DOHH2 (cell line): Measurements from ENCODE around the gene FFAR3.

Experiments used
- H3F3A ChIP-seq: fragments of 200-600 bp; sonication (generic), shearing (Covaris generic); 2 replicates; pipeline ENCODE4 v1.6.0; 2016; ENCODE audit warnings: antibody characterized with exemption, mild to moderate bottlenecking; ENCODE audit not compliant: control insufficient read depth, insufficient read depth
- H3K27ac ChIP-seq: fragments of 200-600 bp; sonication (generic); 2 replicates; pipeline ENCODE4 v1.5.1; 2014; ENCODE audit warnings: low read depth, mild to moderate bottlenecking, low read length, moderate library complexity
- H3K27me3 ChIP-seq: fragments of 200-600 bp; sonication (generic); 2 replicates; pipeline ENCODE4 v1.6.1; 2014; ENCODE audit warnings: mild to moderate bottlenecking, low read length, mixed read lengths; ENCODE audit not compliant: control insufficient read depth
- H3K36me3 ChIP-seq: fragments of 200-600 bp; sonication (generic); 2 replicates; pipeline ENCODE4 v1.6.1; 2014; ENCODE audit warnings: mild to moderate bottlenecking, low read length, moderate library complexity, mixed read lengths; ENCODE audit not compliant: control insufficient read depth
- H3K4me1 ChIP-seq: fragments of 200-600 bp; sonication (generic); 2 replicates; pipeline ENCODE4 v1.6.1; 2014; ENCODE audit warnings: mild to moderate bottlenecking, low read length, mixed read lengths; ENCODE audit not compliant: control insufficient read depth
- H3K4me2 ChIP-seq: fragments of 200-600 bp; sonication (generic); 2 replicates; pipeline ENCODE4 v1.6.0; 2014; ENCODE audit warnings: mild to moderate bottlenecking, low read length, moderate library complexity
- H3K4me3 ChIP-seq: fragments of 200-600 bp; sonication (generic); 2 replicates; pipeline ENCODE4 v1.5.1; 2014; ENCODE audit warnings: mild to moderate bottlenecking, low read length, mixed read lengths
- H3K79me2 ChIP-seq: fragments of 200-600 bp; sonication (generic); 2 replicates; pipeline ENCODE4 v1.6.1; 2014; ENCODE audit warnings: mild to moderate bottlenecking, low read length, mixed read lengths; ENCODE audit not compliant: control insufficient read depth
- H3K9me2 ChIP-seq: fragments of 200-600 bp; sonication (generic); replicated peaks from 2 replicates; pipeline ENCODE4 v1.6.1; 2014; ENCODE audit warnings: mild to moderate bottlenecking, low read length, mixed read lengths; ENCODE audit not compliant: control insufficient read depth
- H3K9me3 ChIP-seq: fragments of 200-600 bp; sonication (generic); 2 replicates; pipeline ENCODE4 v1.6.1; 2014; ENCODE audit warnings: antibody characterized with exemption, low read length, mixed read lengths; ENCODE audit not compliant: control insufficient read depth, insufficient read depth
- H4K20me1 ChIP-seq: fragments of 200-600 bp; sonication (generic); 2 replicates; pipeline ENCODE4 v1.6.0; 2014; ENCODE audit warnings: low read depth, mild to moderate bottlenecking, antibody characterized with exemption, low read length, moderate library complexity; ENCODE audit not compliant: control insufficient read depth, insufficient read depth
- CTCF ChIP-seq: fragments of 200-600 bp; sonication (generic); IDR thresholded peaks from one replicate; pipeline ENCODE4 v1.5.1; 2014; ENCODE audit warnings: antibody characterized with exemption, mild to moderate bottlenecking, low read depth, low read length; ENCODE audit not compliant: poor library complexity, severe bottlenecking
- EZH2phosphoT487 ChIP-seq: fragments of 200-600 bp; sonication (generic); IDR thresholded peaks from 2 replicates; pipeline ENCODE4 v1.6.1; 2017; ENCODE audit warnings: borderline replicate concordance, mild to moderate bottlenecking, antibody characterized with exemption, low read length, moderate library complexity, mixed read lengths

The FFAR3 gene

GRCh38 chr19:35337984-35338296 lies 20.3 kb upstream of the FFAR3 start:
- H3K4me2 ChIP-seq: peak overlapping the region; percentile 23
- no peaks in the 10 kb centered on the region for H3K27me3 ChIP-seq
- H3K79me2 ChIP-seq: peaks cover 76% of the 10 kb centered on the region
- peaks cover 46% of the 10 kb centered on the region for H4K20me1 ChIP-seq
- peaks cover 100% of the 10 kb centered on the region for H3K36me3 ChIP-seq
- TF ChIP-seq CTCF (no peak), EZH2phosphoT487 (no peak)
- H3F3A ChIP-seq: peaks cover 57% of the 10 kb centered on the region
- H3K9me2 ChIP-seq: no peaks in the 10 kb centered on the region
- no peak overlapping the region for H3K4me3 ChIP-seq
- peak overlapping the region; percentile 3; the same call in 1 of the 2 replicates for H3K27ac ChIP-seq
- no peaks in the 10 kb centered on the region for H3K9me3 ChIP-seq
- peaks cover 97% of the 10 kb centered on the region for H3K4me1 ChIP-seq

- H4K20me1 ChIP-seq: peaks cover 46% of the 10 kb centered on the region
- peak overlapping the region; percentile 7; the same call in 1 of the 2 replicates for H3K4me2 ChIP-seq
- TF ChIP-seq CTCF (no peak), EZH2phosphoT487 (no peak)
- peaks cover 100% of the 10 kb centered on the region for H3K36me3 ChIP-seq
- H3K27me3 ChIP-seq: no peaks in the 10 kb centered on the region
- peaks cover 51% of the 10 kb centered on the region for H3K79me2 ChIP-seq
- H3K9me2 ChIP-seq: no peaks in the 10 kb centered on the region
- H3F3A ChIP-seq: peaks cover 64% of the 10 kb centered on the region
- no peaks in the 10 kb centered on the region for H3K9me3 ChIP-seq
- no peak overlapping the region for H3K4me3 ChIP-seq
- H3K27ac ChIP-seq: no peak overlapping the region
- peaks cover 97% of the 10 kb centered on the region for H3K4me1 ChIP-seq
Measured at GRCh38 chr19:35340431-35340830, 17.8 kb upstream of the FFAR3 start.

GRCh38 chr19:35341006-35341405 lies 17.3 kb upstream of the FFAR3 start:
- Histone ChIP-seq H3K4me2 (peak overlapping the region; percentile 7; the same call in 1 of the 2 replicates), H3K4me1 (peaks cover 97% of the 10 kb centered on the region), H3K79me2 (peaks cover 45% of the 10 kb centered on the region), H3K4me3 (no peak overlapping the region), H3K27me3 (no peaks in the 10 kb centered on the region), H3K36me3 (peaks cover 100% of the 10 kb centered on the region), H4K20me1 (peaks cover 42% of the 10 kb centered on the region), H3K9me3 (no peaks in the 10 kb centered on the region), H3K27ac (no peak overlapping the region), H3F3A (peaks cover 66% of the 10 kb centered on the region), H3K9me2 (no peaks in the 10 kb centered on the region)
- no peak for TF ChIP-seq CTCF
- no peak for TF ChIP-seq EZH2phosphoT487
